Activated T-helper 1 cell treated with anti-CD3 and anti-CD28 coated beads, Interleukin-12 subunit alpha, Interleukin-12 subunit beta, Interleukin-2, Interleukin-4 antibody, amounts not matched to agents 30 ng/mL and 10 ng/mL and 1 ng/mL, durations not matched to agents 14 hours and 24 hours and 36 hours (primary cell): ENCODE data around the gene SLC22A13. TPM values are rescaled to one million over a fixed set of nuclear protein-coding genes. Genes with fewer than 3 reads are reported as not detected.
"Not testable (repeated sequence)": the region's sequence is repeated elsewhere in the genome, so short reads cannot be mapped to it uniquely, and the experiment has no call there.

ENCODE experiments used
- DNase-seq: peaks from one replicate; pipeline ENCODE4 v3.0.0; 2021; ENCODE audit warnings: low spot score
- H3K27ac Mint-ChIP-seq: one replicate; pipeline ENCODE4 v1.8.0; 2021; ENCODE audit warnings: mild to moderate bottlenecking, mixed read lengths
- H3K27me3 Mint-ChIP-seq: one replicate; pipeline ENCODE4 v1.8.0; 2022; ENCODE audit warnings: mild to moderate bottlenecking, moderate library complexity, mixed read lengths; ENCODE audit not compliant: insufficient read depth
- H3K36me3 Mint-ChIP-seq: one replicate; pipeline ENCODE4 v1.8.0; 2021; ENCODE audit warnings: low read depth, mixed read lengths
- H3K4me1 Mint-ChIP-seq: one replicate; pipeline ENCODE4 v1.8.0; 2021; ENCODE audit warnings: low read depth, mixed read lengths
- H3K4me3 Mint-ChIP-seq: one replicate; pipeline ENCODE4 v1.8.0; 2021; ENCODE audit warnings: mild to moderate bottlenecking, moderate library complexity, mixed read lengths
- H3K9me3 Mint-ChIP-seq: one replicate; pipeline ENCODE4 v1.8.0; 2021; ENCODE audit warnings: mixed read lengths
- intact Hi-C: fragments of 100-400 bp; cut with micrococcal nuclease; formaldehyde crosslinking; loops from one replicate; pipeline ENCODE4 v1.15.1; 2024
- total RNA-seq: library from RNA; stranded (reverse); gene quantifications from 2 replicates; pipeline ENCODE4 v1.2.3, GENCODE V29; 2022

Gene SLC22A13
- total RNA-seq, 1 donor from 2014 or later: 0.65 TPM

DNA sequence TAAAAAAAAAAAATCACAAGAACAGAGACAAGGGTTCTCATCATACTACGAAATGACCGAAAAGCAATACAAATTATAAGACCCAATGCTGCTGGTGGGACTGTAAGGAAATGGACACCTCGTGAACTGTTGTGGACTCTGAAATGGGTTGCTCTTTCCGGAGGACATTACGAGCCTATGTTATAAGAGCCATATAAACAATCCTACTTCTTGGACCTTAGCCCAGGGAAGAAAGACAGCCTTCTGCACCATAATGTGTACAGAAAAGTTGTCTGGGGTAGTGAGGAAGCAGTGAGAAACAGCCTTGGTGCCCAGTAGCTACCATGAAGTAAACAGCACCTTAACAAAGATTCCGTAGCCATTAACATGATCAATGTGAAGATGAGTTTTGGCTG is 19.1 kb downstream of the SLC22A13 start:
- Mint-ChIP-seq H3K4me3 (no peak overlapping the region), H3K36me3 (no peaks in the 10 kb centered on the region), H3K27me3 (peaks cover 3% of the 10 kb centered on the region), H3K9me3 (no peaks in the 10 kb centered on the region), H3K4me1 (no peaks in the 10 kb centered on the region), H3K27ac (no peak overlapping the region)
- intact Hi-C loops: no loop called here
- DNase-seq: no peak

DNA sequence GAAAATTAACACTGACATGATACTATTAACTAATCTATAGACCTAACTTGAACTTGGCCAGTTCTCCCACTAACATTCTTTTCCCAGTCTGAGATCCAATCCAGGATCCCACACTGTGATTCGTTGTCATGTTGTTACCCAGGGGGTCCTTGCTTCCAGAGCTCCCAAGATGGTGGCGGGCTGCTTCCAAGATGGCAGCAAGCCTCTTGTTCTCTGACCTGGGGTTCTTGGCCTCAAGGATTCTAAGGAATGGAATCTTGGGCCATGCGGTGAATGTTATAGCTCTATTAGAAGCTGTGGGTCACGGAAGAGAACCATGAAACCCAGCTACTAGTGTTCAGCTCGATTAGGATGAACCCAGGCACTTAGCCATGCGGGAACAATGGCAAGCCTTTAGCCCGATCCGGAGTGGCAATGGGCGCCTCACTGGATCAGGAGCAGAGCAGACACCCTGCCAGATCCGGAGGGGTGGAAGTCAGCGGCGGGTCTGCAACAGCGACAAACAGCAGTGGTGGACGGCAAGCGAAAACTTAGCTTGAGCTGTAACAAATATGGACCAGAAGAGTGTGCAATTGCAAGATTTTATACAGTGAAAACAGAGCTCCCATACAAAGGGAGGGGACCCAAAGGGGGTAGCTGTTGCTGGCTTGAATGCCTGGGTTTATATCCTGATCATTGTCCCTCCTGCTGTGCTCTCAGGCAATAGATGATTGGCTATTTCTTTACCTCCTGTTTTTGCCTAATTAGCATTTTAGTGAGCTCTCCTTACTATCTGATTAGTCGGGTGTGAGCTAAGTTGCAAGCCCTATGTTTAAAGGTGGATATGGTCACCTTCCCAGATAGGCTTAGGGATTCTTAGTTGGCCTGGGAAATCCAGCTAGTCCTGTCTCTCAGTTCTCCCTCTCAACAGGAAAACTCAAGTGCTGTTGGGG is 23.9 kb downstream of the SLC22A13 start:
- H3K4me1 Mint-ChIP-seq, intact Hi-C loops, H3K36me3 Mint-ChIP-seq, H3K27ac Mint-ChIP-seq, H3K4me3 Mint-ChIP-seq, DNase-seq, H3K9me3 Mint-ChIP-seq: not testable (repeated sequence)
- peaks cover 12% of the 10 kb centered on the region for H3K27me3 Mint-ChIP-seq

- intact Hi-C loops: loop anchor here (5.0 kb wide), 1 partner anchor 160 kb away; the partner anchor contains the start of genes ACAA1 and MYD88
- not testable (repeated sequence) for H3K4me3 Mint-ChIP-seq, H3K36me3 Mint-ChIP-seq, H3K9me3 Mint-ChIP-seq, DNase-seq, H3K4me1 Mint-ChIP-seq, H3K27ac Mint-ChIP-seq
- peaks cover 21% of the 10 kb centered on the region for H3K27me3 Mint-ChIP-seq
These were observed 31.4 kb downstream of the SLC22A13 start for GRCh38 chr3:38297053-38297452.

DNA sequence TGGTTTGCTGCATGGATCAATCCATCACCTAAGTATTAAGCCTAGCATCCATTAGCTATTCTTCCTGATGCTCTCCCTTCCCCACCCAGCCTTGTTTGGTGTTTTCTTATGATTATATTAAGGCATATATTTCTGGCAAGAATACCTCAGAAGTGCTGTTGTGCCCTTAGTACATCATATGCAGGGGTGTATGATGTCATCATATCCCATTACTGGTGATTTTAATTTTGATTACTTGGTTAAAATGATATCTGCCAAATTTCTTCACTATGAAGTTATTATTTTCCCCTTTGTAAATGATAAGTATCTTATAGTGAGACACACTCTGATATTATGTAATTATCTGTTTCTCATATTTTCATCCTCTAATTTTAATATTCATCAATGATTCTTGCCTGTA is 31.9 kb downstream of the SLC22A13 start:
- Mint-ChIP-seq H3K4me1 (no peaks in the 10 kb centered on the region), H3K9me3 (no peaks in the 10 kb centered on the region), H3K4me3 (no peak overlapping the region), H3K27me3 (peaks cover 21% of the 10 kb centered on the region), H3K36me3 (no peaks in the 10 kb centered on the region), H3K27ac (no peak overlapping the region)
- no peak for DNase-seq
- intact Hi-C loops: loop anchor here (5.0 kb wide), 1 partner anchor 160 kb away; the partner anchor contains the start of genes ACAA1 and MYD88

- Mint-ChIP-seq H3K9me3 (no peaks in the 10 kb centered on the region), H3K36me3 (no peaks in the 10 kb centered on the region), H3K4me1 (no peaks in the 10 kb centered on the region), H3K27ac (no peak overlapping the region), H3K27me3 (peaks cover 21% of the 10 kb centered on the region), H3K4me3 (no peak overlapping the region)
- no peak for DNase-seq
- intact Hi-C loops: loop anchor here (1.0 to 5.0 kb wide), 2 partner anchors 161 to 180 kb away; partner anchors contain the start of genes ACAA1 and MYD88
These were observed 32.5 kb downstream of the SLC22A13 start for GRCh38 chr3:38297947-38298711.

DNA sequence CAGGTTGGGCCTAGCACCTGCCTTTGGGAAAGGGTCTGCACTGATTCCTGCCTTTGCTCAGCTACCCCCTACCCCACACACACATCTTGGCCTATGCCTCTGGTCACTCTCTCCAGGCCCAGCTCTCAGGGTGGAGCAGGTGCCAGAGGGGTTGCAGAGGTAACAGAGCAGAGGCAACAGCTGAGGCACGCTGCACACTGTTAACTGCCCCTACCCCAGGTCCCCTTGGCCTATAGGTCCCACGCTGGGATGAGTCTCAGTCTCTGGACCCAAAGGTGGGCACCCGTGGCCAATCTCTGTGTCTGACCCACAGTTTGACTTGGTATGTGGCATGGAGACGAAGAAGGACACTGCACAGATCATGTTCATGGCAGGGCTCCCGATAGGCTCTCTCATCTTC is 41.3 kb downstream of the SLC22A13 start:
- Mint-ChIP-seq H3K9me3 (no peaks in the 10 kb centered on the region), H3K36me3 (no peaks in the 10 kb centered on the region), H3K4me1 (no peaks in the 10 kb centered on the region), H3K27ac (no peak overlapping the region), H3K27me3 (peaks cover 13% of the 10 kb centered on the region), H3K4me3 (no peak overlapping the region)
- no peak for DNase-seq
- intact Hi-C loops: no loop called here

DNA sequence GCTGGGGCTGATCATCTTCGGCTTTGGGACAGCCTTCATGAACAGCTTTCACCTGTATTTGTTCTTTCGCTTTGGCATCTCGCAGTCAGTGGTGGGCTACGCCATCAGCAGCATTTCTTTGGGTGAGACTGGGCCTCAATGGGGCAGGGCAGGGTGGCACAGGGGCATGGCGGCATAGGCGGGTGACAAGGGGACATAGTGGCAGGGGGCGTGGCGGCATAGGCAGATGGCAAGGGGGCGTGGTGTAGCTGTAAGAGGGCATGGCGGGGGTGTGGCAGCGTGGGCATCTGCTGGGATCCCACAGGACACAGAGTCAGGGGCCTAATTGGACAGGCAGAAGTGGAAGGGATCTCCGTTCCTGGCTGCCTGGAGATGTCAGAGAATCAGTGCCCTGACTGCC is 42.0 kb downstream of the SLC22A13 start:
- Mint-ChIP-seq H3K9me3 (no peaks in the 10 kb centered on the region), H3K27me3 (peaks cover 19% of the 10 kb centered on the region), H3K36me3 (no peaks in the 10 kb centered on the region), H3K4me1 (no peaks in the 10 kb centered on the region), H3K4me3 (no peak overlapping the region), H3K27ac (no peak overlapping the region)
- DNase-seq: no peak
- intact Hi-C loops: no loop called here

DNA sequence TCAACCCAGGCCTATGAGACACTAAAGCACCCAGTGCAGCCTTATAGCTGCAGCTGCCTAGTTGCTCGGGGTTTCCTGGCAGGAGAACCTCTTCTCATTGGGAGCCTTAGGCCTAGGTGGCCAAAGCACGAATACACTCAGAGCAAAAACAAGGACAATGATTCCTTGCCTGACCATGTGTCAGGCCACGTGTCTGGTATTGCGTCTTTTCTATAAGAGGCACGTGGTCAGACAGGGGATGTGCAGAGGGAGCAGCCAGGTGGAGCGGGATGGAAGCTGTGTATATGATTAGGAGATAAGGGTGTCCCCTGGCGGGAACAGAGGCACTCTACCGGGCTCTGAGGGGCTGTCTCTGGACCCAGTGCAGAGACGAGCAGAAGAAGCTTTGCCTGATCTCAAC is 42.8 kb downstream of the SLC22A13 start:
- no peak overlapping the region for H3K4me3 Mint-ChIP-seq
- peaks cover 21% of the 10 kb centered on the region for H3K27me3 Mint-ChIP-seq
- no peak overlapping the region for H3K27ac Mint-ChIP-seq
- H3K4me1 Mint-ChIP-seq: no peaks in the 10 kb centered on the region
- H3K36me3 Mint-ChIP-seq: no peaks in the 10 kb centered on the region
- intact Hi-C loops: no loop called here
- H3K9me3 Mint-ChIP-seq: no peaks in the 10 kb centered on the region
- no peak for DNase-seq

DNA sequence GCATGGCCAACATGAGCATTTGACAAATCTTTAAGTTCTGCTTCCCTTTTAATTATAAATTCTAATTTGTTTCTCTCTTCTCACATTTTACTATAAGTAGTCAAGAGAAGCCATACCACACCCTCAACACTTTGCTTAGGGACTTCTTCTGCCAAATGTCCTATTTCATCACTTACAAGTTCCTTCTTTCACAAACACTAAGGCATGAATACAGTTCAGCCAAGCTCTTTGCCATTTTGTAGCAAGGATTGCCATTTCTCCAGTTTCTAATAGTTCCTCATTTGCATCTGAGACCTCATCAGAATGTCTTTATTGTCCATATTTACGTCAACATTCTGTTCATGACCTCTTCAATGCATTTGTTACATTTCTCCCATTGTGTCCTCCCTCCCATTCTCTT is 45.9 kb downstream of the SLC22A13 start:
- intact Hi-C loops: no loop called here
- no peaks in the 10 kb centered on the region for H3K9me3 Mint-ChIP-seq
- H3K27ac Mint-ChIP-seq: no peak overlapping the region
- no peak for DNase-seq
- no peaks in the 10 kb centered on the region for H3K36me3 Mint-ChIP-seq
- peaks cover 16% of the 10 kb centered on the region for H3K27me3 Mint-ChIP-seq
- H3K4me1 Mint-ChIP-seq: no peaks in the 10 kb centered on the region
- no peak overlapping the region for H3K4me3 Mint-ChIP-seq

- intact Hi-C loops: no loop called here
- no peak for DNase-seq
- H3K4me1 Mint-ChIP-seq: no peaks in the 10 kb centered on the region
- H3K4me3 Mint-ChIP-seq: no peak overlapping the region
- H3K9me3 Mint-ChIP-seq: no peaks in the 10 kb centered on the region
- no peaks in the 10 kb centered on the region for H3K36me3 Mint-ChIP-seq
- H3K27ac Mint-ChIP-seq: no peak overlapping the region
- H3K27me3 Mint-ChIP-seq: peaks cover 16% of the 10 kb centered on the region
These were observed 46.3 kb downstream of the SLC22A13 start for GRCh38 chr3:38311941-38312340.

DNA sequence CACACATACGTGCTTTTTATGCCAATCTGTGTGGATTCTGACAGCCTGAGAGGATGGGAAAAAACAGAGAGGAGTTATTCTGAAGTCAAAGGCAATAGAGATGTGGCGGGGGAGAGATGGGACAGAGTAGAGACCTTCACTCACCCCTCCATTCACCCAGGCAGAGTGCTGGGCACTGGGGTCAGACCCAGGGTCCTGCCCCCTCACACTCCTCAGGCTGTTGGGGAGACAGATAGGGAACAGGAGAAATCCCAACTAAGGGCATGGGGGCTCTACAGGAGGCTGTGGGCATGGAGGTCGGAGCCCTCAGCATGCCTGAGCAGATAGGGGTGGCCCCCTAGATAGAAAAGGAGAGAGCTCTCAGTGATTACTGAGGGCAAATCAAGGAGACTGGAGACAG is 46.7 kb downstream of the SLC22A13 start:
- Mint-ChIP-seq H3K9me3 (no peaks in the 10 kb centered on the region), H3K4me3 (no peak overlapping the region), H3K36me3 (no peaks in the 10 kb centered on the region), H3K27me3 (peaks cover 16% of the 10 kb centered on the region), H3K27ac (no peak overlapping the region), H3K4me1 (no peaks in the 10 kb centered on the region)
- no peak for DNase-seq
- intact Hi-C loops: no loop called here

DNA sequence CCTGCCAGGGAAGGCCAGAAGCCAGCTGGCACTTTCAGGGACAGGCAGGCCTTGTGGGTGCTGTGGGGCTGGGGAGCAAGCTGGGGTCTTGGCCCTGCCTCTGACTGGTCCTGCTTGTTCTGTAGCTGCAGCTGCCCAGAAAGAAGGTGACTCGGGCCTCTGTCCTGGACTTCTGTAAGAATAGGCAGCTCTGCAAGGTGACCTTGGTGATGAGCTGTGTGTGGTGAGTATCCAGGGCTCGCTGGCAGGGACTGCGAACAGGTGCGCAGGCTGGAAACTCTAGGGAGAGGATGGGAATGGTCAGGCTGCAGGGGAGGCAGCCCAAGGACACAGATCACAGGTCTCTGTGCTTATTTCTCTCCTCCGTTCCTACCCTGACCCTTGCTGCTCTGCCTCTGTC is 47.7 kb downstream of the SLC22A13 start:
- no peak for DNase-seq
- H3K4me1 Mint-ChIP-seq: no peaks in the 10 kb centered on the region
- intact Hi-C loops: no loop called here
- no peaks in the 10 kb centered on the region for H3K9me3 Mint-ChIP-seq
- H3K27me3 Mint-ChIP-seq: peaks cover 16% of the 10 kb centered on the region
- H3K27ac Mint-ChIP-seq: no peak overlapping the region
- no peak overlapping the region for H3K4me3 Mint-ChIP-seq
- H3K36me3 Mint-ChIP-seq: no peaks in the 10 kb centered on the region

GRCh38 chr3:38313695-38314094 is 48.1 kb downstream of the SLC22A13 start:
- Mint-ChIP-seq H3K36me3 (no peaks in the 10 kb centered on the region), H3K4me1 (no peaks in the 10 kb centered on the region), H3K9me3 (no peaks in the 10 kb centered on the region), H3K27me3 (peaks cover 12% of the 10 kb centered on the region), H3K27ac (no peak overlapping the region), H3K4me3 (no peak overlapping the region)
- intact Hi-C loops: no loop called here
- DNase-seq: no peak
